ENCODE results near the gene NR2E3.

NR2E3 gene

GRCh38 chr15:71810256-71811035 lies at the start of gene NR2E3:
Gene NR2E3 (plus strand): TSS chr15:71810554. CDS start chr15:71810744, 190 bp downstream.
- no peak for DNase-seq (ENCODE audit: low spot score)

DNA sequence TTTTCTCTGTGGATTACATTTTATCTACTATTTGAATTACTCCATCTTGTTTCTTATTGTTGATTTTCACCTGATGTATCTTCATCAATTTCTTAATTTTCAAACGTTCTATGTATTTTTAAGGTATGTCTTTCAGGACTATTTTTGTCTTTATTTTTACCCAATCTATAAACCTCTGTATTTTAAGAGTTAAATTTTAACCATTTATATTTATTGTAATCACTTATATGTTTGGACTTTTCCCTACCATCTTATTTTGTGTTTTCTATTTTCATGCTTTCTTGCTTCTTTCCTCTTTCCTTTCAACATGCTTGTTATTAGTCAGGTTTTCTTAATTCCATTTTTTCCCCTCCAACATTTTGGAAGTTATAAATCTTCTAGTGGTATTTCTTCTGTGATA lies 49.5 kb upstream of the NR2E3 start:
- DNase-seq (ENCODE audit: low spot score) = no peak

- no peak for DNase-seq (ENCODE audit: low spot score)
Observed at GRCh38 chr15:71761649-71762048, 48.7 kb upstream of the NR2E3 start.

DNA sequence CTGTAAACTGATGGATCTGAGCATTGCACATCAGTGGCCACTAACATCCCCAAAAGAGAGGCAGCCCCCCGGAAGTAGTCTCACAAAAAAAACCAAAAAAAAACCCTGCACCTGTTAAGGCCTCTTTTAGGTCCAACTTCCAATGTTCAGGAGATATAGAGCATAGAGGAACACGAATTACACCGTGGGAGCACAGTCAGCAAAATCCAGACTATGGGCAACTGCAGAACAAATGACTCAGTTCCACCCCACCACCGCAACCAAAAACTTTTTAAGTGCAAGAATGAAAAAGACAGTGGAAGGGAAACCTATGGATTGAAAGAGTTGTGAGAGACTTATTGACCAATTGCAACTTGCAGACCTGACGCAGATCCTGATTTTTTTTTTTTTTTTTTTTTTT lies 42.2 kb upstream of the NR2E3 start:
- DNase-seq (ENCODE audit: low spot score) = no peak

GRCh38 chr15:71773206-71773859 lies 37.0 kb upstream of the NR2E3 start:
- DNase-seq (ENCODE audit: low spot score) = no peak

DNA sequence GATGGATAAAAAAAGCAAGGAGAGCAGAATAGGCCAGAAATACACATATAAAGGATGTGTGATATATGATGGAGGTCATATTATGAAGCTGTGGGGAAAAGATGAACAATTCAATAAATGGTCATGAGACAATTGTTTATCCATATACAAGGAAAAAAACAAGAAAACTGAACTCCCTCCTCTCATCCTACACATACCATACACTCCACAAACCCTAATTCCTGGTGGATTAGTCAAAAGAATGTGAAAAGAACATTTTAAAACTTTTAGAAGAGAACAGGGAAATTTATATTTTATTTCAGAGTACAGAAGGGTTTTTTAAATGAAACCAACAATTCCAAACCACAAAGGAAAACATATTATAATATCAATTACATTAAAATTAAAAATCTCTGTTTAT lies 34.5 kb upstream of the NR2E3 start:
- no peak for DNase-seq (ENCODE audit: low spot score)

- DNase-seq (ENCODE audit: low spot score) = no peak
Observed at GRCh38 chr15:71776304-71776703, 34.0 kb upstream of the NR2E3 start.

DNA sequence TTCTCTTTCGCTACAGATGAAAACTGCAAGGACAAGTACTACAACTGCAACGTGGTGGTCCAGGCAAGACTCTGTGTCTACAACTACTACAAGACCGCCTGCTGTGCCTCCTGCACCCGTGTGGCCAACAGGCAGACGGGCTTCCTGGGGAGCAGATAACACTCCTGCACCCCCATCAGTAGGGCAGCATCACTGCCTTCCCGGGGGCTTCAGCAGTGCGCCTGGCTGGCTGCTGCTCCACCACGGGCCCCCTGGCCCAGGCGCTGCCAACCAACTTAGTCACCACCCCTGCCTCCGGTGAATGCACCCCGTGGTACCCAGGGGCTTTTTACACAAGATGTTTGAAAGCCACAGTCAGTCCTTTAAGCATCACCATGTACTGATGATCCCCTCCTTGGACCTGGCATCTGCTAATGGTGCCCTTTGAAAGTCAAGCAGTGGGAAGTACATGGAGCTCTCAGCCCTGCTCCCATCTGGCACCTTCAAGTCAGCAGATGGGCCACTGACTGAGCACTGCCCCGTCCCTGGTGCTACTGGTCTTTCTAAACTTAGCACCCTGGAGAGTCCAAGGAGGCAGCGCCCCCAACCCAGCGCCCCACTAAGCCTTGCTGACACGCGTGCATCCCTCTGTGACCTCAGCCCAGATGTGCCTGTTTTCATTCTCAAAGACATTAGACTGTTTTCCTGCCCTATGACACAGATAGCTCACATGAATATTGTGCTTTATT lies 33.0 kb upstream of the NR2E3 start:
- DNase-seq (ENCODE audit: low spot score) = peak; percentile 22

DNA sequence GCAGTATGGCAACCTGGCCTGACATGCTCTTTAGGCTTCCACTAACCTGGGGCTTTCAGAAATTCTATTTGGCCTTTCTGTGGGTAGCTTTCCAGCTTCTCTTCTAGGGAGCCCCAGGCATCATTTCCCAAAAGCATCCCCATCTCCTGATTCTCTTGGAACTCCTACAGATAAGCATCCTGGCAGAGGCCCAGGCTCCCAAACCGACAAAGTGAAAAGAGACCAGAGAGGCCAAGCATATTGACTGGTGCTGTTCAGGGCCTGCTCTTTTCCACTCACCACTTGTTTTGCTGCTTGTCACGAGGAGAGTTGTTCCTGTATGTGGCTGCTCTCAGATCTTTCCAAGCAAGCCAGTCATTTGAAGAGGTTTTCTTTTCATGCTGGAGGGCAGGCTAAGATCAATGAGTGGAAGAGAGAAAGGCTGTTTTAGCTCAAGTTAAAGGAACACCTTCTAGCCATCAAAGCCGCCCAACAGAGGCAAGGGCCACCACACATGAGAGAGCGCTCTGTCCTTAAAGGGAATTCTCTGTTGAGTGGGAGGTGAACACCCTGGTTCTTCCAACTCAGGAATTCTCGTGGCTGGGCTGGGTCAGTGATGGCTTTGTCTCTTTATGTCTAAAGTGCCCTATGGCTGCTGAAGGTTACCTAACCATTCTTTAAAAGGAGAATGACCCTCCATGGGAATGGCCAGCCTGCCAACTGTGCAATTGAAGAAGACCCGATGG lies 31.1 kb upstream of the NR2E3 start:
- no peak for DNase-seq (ENCODE audit: low spot score)

DNA sequence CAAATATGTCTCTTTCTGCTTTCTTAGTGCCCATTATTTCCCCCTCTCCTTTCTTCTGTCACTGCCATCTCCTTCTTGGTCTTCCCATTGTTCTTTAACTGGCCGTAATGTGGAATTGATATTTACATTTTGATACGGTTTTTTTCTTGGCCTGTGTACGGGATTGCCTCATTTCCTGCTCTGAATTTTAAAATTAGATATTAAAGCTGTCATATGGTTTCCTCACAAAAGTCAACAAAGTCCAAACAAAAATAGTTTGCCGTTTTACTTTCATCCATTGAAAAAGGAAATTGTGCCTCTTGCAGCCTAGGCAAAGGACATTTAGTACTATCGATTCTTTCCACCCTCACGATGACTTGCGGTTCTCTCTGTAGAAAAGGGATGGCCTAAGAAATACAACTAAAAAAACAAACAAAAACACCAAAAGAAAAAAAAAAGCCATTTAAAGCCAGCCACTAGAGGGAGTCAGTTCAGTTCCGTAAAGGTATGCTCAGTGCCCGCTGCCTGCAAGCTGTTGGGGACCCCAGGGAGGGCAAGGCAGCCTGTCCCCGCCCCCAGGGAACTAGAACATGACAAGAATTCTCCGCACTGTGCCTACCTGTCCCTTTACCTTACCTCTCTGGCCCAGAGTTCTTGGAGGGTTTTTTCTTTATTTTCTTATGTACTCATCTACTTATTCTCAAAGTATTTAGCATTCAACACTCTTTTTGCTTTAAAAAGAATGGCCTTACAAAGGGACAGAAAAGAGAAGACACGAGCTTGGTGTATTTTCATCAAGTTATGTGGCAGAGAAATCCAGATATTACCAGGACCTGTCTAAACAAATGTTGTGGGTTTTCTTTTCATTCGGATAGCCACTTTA lies 30.0 kb upstream of the NR2E3 start:
- DNase-seq (ENCODE audit: low spot score) = peak; percentile 64

DNA sequence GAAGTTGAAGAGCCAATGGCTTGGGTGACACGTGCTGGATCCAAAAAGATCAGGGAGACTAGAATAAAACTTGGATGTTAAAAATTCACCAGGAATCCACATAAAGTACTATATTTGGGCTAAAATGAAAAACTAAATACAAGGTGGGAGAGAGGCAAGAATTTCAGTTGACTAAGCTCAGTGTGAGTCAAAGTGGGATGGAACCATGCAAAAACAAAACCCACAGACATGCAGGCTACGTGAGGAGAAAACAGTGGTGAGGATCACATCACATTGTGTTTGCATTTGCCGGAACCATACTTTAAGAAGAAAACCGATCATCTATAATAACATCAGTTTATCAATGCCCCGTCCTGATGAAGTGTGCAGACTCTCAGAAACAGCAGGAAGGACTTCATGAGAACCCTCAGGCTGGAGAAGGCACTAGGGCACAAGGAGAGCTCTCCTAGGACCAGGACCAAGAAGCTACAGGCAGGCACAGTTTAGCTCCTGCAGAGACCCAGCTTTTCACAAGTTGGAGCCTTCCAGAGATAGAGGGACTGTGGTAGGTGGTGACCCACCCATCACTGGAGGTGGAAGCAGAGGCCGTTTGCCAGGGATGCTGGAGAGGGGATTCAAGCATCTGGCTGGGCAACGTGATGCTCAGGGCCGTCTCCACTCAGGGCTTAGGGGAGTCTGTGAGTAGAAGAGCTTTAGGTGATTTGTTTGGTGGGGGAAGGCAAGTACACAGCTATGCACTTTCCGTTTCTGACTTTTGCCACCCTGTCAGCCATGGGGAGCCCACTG lies 29.0 kb upstream of the NR2E3 start:
- no peak for DNase-seq (ENCODE audit: low spot score)

DNA sequence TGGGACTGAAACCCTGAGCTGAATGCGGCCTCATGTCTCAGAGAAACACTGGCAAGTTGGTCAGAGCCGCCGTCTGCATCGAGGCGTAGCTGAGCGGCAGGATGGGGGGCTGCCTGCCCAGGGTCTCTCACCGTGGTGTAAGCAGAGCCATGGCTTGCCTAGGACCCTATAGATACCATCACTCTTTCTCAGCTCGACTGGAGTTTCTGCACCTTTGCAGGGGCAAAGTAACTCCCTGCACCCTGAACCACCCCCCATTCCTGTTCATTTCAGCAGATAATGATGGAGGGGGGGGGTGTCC lies 28.4 kb upstream of the NR2E3 start:
- no peak for DNase-seq (ENCODE audit: low spot score)

- no peak for DNase-seq (ENCODE audit: low spot score)
Observed at GRCh38 chr15:71782422-71783165, 27.8 kb upstream of the NR2E3 start.

DNA sequence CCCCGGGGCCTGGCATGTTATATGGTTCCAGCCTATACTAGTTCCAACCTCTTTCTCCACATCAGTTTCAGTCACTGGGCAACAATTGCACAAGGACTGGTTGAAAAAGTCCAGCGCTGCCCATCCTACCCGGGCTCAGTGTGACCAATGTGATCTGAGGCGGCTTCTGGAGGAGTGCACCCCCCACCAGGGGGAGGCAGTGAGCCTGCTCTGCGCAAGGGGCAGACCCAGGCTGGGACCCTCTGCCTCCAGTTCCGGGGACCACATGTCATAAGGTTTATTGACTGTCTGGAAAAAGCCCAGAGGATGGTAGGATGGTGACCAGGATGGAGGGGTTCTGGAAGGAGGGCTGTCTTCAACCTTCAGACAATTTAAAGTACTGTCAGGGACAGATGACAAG lies 25.6 kb upstream of the NR2E3 start:
- DNase-seq (ENCODE audit: low spot score) = no peak

GRCh38 chr15:71785996-71786395 lies 24.4 kb upstream of the NR2E3 start:
- no peak for DNase-seq (ENCODE audit: low spot score)

DNA sequence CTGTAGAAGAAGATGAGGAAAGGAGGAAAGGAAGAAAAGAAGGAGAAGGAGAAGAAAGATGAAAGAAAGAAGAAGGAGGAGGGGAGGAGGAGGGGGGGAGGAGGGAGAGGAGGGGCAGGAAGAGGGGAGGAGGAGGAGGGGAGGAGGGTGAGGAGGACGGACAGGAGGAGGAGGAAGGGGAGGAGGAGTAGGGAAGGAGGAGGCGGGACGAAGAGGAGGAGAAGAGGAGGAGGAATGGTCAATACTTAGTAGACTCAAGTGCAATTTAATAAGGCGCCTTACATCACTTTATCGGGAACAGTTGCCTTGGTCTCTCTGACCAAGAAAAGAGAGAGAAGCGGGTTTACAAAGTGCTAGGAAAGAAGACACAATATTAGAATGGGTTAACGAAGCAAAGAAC lies 23.7 kb upstream of the NR2E3 start:
- no peak for DNase-seq (ENCODE audit: low spot score)

DNA sequence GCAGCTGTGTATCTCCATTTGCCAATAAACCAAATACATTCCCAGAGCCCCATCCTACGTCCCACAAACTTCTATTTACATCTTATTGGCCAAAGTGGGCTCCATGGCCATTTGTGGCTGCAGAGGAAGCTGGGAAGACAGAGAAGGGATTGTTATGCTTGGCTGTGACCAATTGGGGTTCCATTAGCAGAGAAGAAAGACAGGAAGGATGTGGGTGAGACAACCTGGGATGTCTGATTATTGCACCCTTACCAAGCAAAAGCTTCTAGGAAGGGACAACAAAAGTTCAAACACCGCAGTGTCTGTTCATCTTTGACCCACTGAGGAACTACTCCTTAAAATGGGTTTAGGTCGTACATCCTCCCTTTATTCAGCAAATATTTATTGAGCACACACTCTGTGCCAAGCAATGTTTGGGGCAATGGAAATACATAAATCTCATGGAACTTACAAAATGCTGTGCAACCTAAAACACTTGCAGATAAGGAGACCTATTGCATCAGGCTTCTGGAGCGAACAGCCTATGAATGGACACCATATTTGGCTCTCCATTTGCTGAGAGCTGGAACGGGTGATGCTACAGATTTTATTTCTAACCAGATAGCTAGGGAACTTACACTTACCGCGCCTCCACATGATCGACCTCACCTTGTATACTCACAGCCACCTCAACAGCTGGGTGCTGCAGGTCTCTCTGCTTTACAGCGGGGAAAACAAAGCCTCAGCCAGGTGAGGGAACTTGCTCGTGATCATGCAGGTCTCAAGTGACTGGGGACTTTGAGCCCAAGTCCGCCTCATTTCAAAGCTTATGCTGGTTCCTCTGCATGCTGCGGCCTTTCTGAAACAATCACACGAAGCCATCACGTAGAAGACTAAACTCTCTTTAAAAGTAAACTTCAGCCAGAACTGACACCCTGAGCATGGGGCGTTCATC lies 21.4 kb upstream of the NR2E3 start:
- DNase-seq (ENCODE audit: low spot score) = no peak

GRCh38 chr15:71789616-71790015 lies 20.7 kb upstream of the NR2E3 start:
- DNase-seq (ENCODE audit: low spot score) = no peak

DNA sequence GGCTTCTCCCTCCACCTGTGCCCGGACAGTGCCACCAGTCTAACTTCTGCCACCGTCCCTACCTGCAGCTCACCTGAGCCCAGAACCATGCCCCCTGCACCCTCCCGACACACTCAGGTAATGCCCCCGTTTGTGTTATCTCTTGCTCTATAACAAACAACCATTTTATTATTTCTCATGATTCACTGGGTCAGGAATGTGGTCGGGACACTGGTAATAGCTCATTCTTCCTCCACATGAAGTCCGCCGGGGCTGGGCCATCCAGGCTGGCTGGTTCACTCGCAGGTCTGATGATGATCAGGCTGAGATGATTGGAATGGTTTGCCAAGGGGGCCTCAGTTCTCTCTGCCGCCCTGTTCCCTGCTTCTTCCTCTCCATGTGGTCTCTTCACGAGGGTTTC lies 20.3 kb upstream of the NR2E3 start:
- DNase-seq (ENCODE audit: low spot score) = no peak

All from cerebellar cortex (tissue), 1 donor.